K562 (cell line): Measurements from ENCODE around the gene CACTIN. TPM values are rescaled to one million over a fixed set of nuclear protein-coding genes. Genes with fewer than 3 reads are reported as not detected.
"Not testable (repeated sequence)": the region's sequence is repeated elsewhere in the genome, so short reads cannot be mapped to it uniquely, and the experiment has no call there.

ENCODE experiments used
- ATAC-seq: fragments of 200-7000 bp; cut with Tn5 transposase; 3 replicates; pipeline ENCODE4 v1.9.1; 2020; ENCODE audit warnings: moderate library complexity
- BruUV-seq: library from RNA; stranded (reverse); fragments of 400-500 nt; replicated peaks from 2 replicates; lab custom pipeline; 2021; lab: Mats Ljungman, UMichigan
- CTCF ChIA-PET: fragments of 300-600 bp; formaldehyde crosslinking; extraction: SDS; loops from one replicate; lab custom pipeline; 2021; ENCODE audit warnings: low intra/inter-chr PET ratio; lab: Yijun Ruan, JAX
- POLR2A ChIA-PET: fragments of 300-600, 350-650 bp; sonication (Branson Sonifier 250); formaldehyde crosslinking; extraction: SDS; loops from one replicate; lab custom pipeline; 2021; ENCODE audit warnings: antibody characterized with exemption, inconsistent platforms; lab: Yijun Ruan, JAX
- DNase-seq, 4 experiments: peaks; one replicate each; pipeline versions ENCODE4 v3.0.0 to v3.0.0-alpha.2; 2011 to 2018; ENCODE audit warnings: low spot score in 3 of 4, mixed read lengths in 3 of 4; ENCODE audit errors: extremely low read depth in 1 of 4
- FAIRE-seq: peaks from 2 replicates; lab custom pipeline; 2011; peaks lifted over from hg19 to GRCh38; lab: Jason Lieb, UNC
- H2AFZ ChIP-seq: 2 replicates; pipeline ENCODE4 v1.6.0; 2011; ENCODE audit warnings: low read depth, low read length, control low read depth, inconsistent platforms
- H3K27ac ChIP-seq: fragments of 200-600 bp; 3 replicates; pipeline ENCODE4 v1.8.0; 2011; ENCODE audit warnings: low read depth, mild to moderate bottlenecking, control low read depth, inconsistent platforms, low read length, moderate library complexity, mixed read lengths; ENCODE audit errors: extremely low read depth
- H3K27me3 ChIP-seq, 2 experiments: fragments of 300-600 bp in 1 of 2; 2 replicates in 1 of 2; 3 replicates in 1 of 2; pipeline versions ENCODE4 v1.6.0 to v1.8.0; 2011; ENCODE audit warnings: inconsistent platforms in 2 of 2, low read length in 2 of 2, mild to moderate bottlenecking in 1 of 2, mixed read lengths in 1 of 2, moderate library complexity in 1 of 2; ENCODE audit not compliant: control insufficient read depth in 2 of 2, insufficient read depth in 2 of 2
- H3K36me3 ChIP-seq: fragments of 300-600 bp; 3 replicates; pipeline ENCODE4 v1.8.0; 2011; ENCODE audit warnings: mild to moderate bottlenecking, low read length, inconsistent platforms; ENCODE audit not compliant: control insufficient read depth, insufficient read depth
- H3K4me1 ChIP-seq, 2 experiments: fragments of 200-600 bp in 1 of 2; replicated peaks in 1 of 2; 2 replicates in 1 of 2; 3 replicates in 1 of 2; pipeline versions ENCODE4 v1.5.1 to v1.8.0; 2011; ENCODE audit warnings: inconsistent platforms in 2 of 2, low read length in 2 of 2, mild to moderate bottlenecking in 1 of 2, mixed read lengths in 1 of 2, moderate library complexity in 1 of 2; ENCODE audit not compliant: control insufficient read depth in 2 of 2, insufficient read depth in 2 of 2
- H3K4me2 ChIP-seq: 2 replicates; pipeline ENCODE4 v1.6.1; 2011; ENCODE audit warnings: low read length, control low read depth, inconsistent platforms, mixed read lengths; ENCODE audit not compliant: insufficient read depth
- H3K4me3 ChIP-seq: fragments of 200-600 bp; sonication (generic), shearing (Covaris generic); 2 replicates; pipeline ENCODE4 v1.5.1; 2016; ENCODE audit warnings: control low read depth, inconsistent platforms
- H3K79me2 ChIP-seq: fragments of 200-600 bp; 3 replicates; pipeline ENCODE4 v1.8.0; 2011; ENCODE audit warnings: low read length, inconsistent platforms; ENCODE audit not compliant: control insufficient read depth, insufficient read depth
- H3K9ac ChIP-seq, 2 experiments: 2 replicates each; pipeline versions ENCODE4 v1.6.0 to v1.6.1; 2011; ENCODE audit warnings: low read depth in 2 of 2, low read length in 2 of 2, control low read depth in 1 of 2, inconsistent platforms in 1 of 2, mild to moderate bottlenecking in 1 of 2, mixed read lengths in 1 of 2; ENCODE audit not compliant: insufficient read depth in 1 of 2
- H3K9me1 ChIP-seq: one replicate; pipeline ENCODE4 v1.6.0; 2011; ENCODE audit warnings: inconsistent platforms, mild to moderate bottlenecking, low read length, moderate library complexity; ENCODE audit not compliant: control insufficient read depth, insufficient read depth
- H3K9me3 ChIP-seq: replicated peaks from 2 replicates; pipeline ENCODE4 v1.5.1; 2011; ENCODE audit warnings: low read depth, low read length, inconsistent platforms; ENCODE audit not compliant: control insufficient read depth, insufficient read depth
- H4K20me1 ChIP-seq: replicated peaks from 2 replicates; pipeline ENCODE4 v1.6.1; 2011; ENCODE audit warnings: low read length, inconsistent platforms, mixed read lengths; ENCODE audit not compliant: control insufficient read depth, insufficient read depth
- AFF1 ChIP-seq, 2 experiments: fragments of 450-650 bp; IDR thresholded peaks; 2 replicates each; pipeline ENCODE4 v1.6.1; 2018; ENCODE audit warnings: mild to moderate bottlenecking in 2 of 2, low read depth in 1 of 2; ENCODE audit not compliant: partially characterized antibody in 2 of 2
- BCOR ChIP-seq: fragments of 450-650 bp; IDR thresholded peaks from 2 replicates; pipeline ENCODE4 v1.6.1; 2016
- CBFA2T3 ChIP-seq: fragments of 450-650 bp; IDR thresholded peaks from 2 replicates; pipeline ENCODE4 v1.6.1; 2017
- HDGF ChIP-seq: fragments of 450-650 bp; IDR thresholded peaks from 2 replicates; pipeline ENCODE4 v1.6.1; 2016
- KDM1A ChIP-seq, 2 experiments: fragments of 450-650 bp; IDR thresholded peaks; 2 replicates each; pipeline ENCODE4 v1.6.1; 2016; ENCODE audit warnings: mild to moderate bottlenecking in 2 of 2
- MAX ChIP-seq: sonication (generic); formaldehyde crosslinking; IDR thresholded peaks from 2 replicates; pipeline ENCODE4 v1.9.0; 2022; ENCODE audit warnings: mild to moderate bottlenecking, missing genetic modification reagents
- MEIS2 ChIP-seq: fragments of 450-650 bp; IDR thresholded peaks from 2 replicates; pipeline ENCODE4 v1.6.1; 2014; ENCODE audit warnings: mild to moderate bottlenecking; ENCODE audit not compliant: partially characterized antibody
- NFRKB ChIP-seq: fragments of 450-650 bp; IDR thresholded peaks from 2 replicates; pipeline ENCODE4 v1.6.1; 2016; ENCODE audit warnings: low read depth
- PHF20 ChIP-seq: fragments of 450-650 bp; IDR thresholded peaks from 2 replicates; pipeline ENCODE4 v1.6.1; 2018; ENCODE audit not compliant: partially characterized antibody
- POLR2G ChIP-seq: fragments of 200-400 bp; formaldehyde crosslinking; IDR thresholded peaks from 2 replicates; pipeline ENCODE4 v1.6.1; 2017; ENCODE audit warnings: low read depth, mild to moderate bottlenecking, antibody characterized with exemption, low read length, moderate library complexity
- PYGO2 ChIP-seq: fragments of 450-650 bp; IDR thresholded peaks from 2 replicates; pipeline ENCODE4 v1.6.1; 2016; ENCODE audit warnings: mild to moderate bottlenecking, missing genetic modification characterization, moderate library complexity, missing compliant biosample characterization
- SUPT5H ChIP-seq: fragments of 450-650 bp; IDR thresholded peaks from 2 replicates; pipeline ENCODE4 v1.6.1; 2016
- ZFP36 ChIP-seq: fragments of 150-350 bp; IDR thresholded peaks from 2 replicates; pipeline ENCODE4 v1.6.1; 2018; ENCODE audit warnings: low read length, low read depth; ENCODE audit not compliant: partially characterized antibody
- ZNF592 ChIP-seq: fragments of 450-650 bp; IDR thresholded peaks from 2 replicates; pipeline ENCODE4 v1.6.1; 2017; ENCODE audit warnings: antibody characterized with exemption, mild to moderate bottlenecking
- WGBS: fragments of 100-300 bp; shearing (Covaris generic); methylation state at CpG from one replicate; pipeline ENCODE4 v1.1.6; 2016; ENCODE audit warnings: low coverage, mixed read lengths; ENCODE audit not compliant: insufficient coverage; ENCODE audit errors: missing lambda C conversion rate; 5-methylcytosine and 5-hydroxymethylcytosine counted together
- in situ Hi-C: fragments of 300-500 bp; cut with MboI; formaldehyde crosslinking; loops from 4 replicates; pipeline ENCODE4 v1.15.0; 2018; ENCODE audit warnings: inconsistent platforms, mixed read lengths
- intact Hi-C: fragments of 100-400 bp; cut with micrococcal nuclease; formaldehyde crosslinking; loops from 2 replicates; pipeline ENCODE4 v1.14.2; 2022
- polyA plus RNA-seq, 8 experiments: library from polyadenylated mRNA; depleted of rRNA in 4 of 8; stranded (reverse) in 5 of 8; unstranded in 3 of 8; fragments of >200 nt; fragmentation: Nextera tagmentation in 2 of 8; fragmentation: Illumina TruSeq in 1 of 8; extraction: Ambion mirVana in 2 of 8; extraction: Trizol in 1 of 8; gene quantifications; 2 replicates each; pipeline versions ENCODE4 v1.2.1 to v1.2.3, GENCODE V29; 2011 to 2014; ENCODE audit warnings: inconsistent platforms in 1 of 8, missing spikeins in 1 of 8
- total RNA-seq, 7 experiments: library from RNA; depleted of rRNA in 6 of 7; stranded (reverse); fragments of >200 nt in 6 of 7; fragmentation: Illumina TruSeq in 2 of 7; extraction: Trizol in 2 of 7; gene quantifications; 2 replicates each; pipeline versions ENCODE4 v1.2.1 to v1.2.3, GENCODE V29; 2011 to 2021; ENCODE audit warnings: low replicate concordance in 1 of 7

The CACTIN gene
- total and polyA plus RNA-seq, 9 of the 15 experiments (the other 6 are each of a cell fraction or from before 2014, with no cell fraction given) = 0.15 to 49.2 (median 15.0) TPM

GRCh38 chr19:3667037-3667638 lies 40.5 kb upstream of the CACTIN start (continued):
- TF ChIP-seq ZNF592 (no peak), ZFP36 (peak; percentile 76), PYGO2 (tag) (no peak), POLR2G (peak; percentile 38; the same call in 1 of the 2 replicates), HDGF (no peak), MEIS2 (no peak), BCOR (peak; percentile 81)
- TF ChIP-seq, all 486 proteins: peak for 6

- H3K27me3 ChIP-seq, H3K4me2 ChIP-seq, ATAC-seq, in situ Hi-C loops, H3K27ac ChIP-seq, H2AFZ ChIP-seq, H3K9me3 ChIP-seq, DNase-seq, H3K9ac ChIP-seq, H3K9me1 ChIP-seq, H3K4me3 ChIP-seq, intact Hi-C loops, BruUV-seq: not testable (repeated sequence)
- peaks cover 31% of the 10 kb centered on the region for H3K79me2 ChIP-seq
- CTCF ChIA-PET = interaction anchor here (1.4 to 2.4 kb wide), 3 partner anchors 34 to 53 kb away, joined by 5 to 24 read pairs (median 8); no protein-coding TSS in a partner anchor
- peaks cover 22 to 73% of the 10 kb centered on the region in 2 experiments for H3K4me1 ChIP-seq
- peaks cover 48% of the 10 kb centered on the region; the same call in 2 of the 3 replicates for H3K36me3 ChIP-seq
- POLR2A ChIA-PET = interaction anchor here (1.5 kb wide), 1 partner anchor 31 kb away, joined by 4 read pairs; no protein-coding TSS in a partner anchor
- FAIRE-seq = peak; percentile 19
- peaks cover 11% of the 10 kb centered on the region; the same call in 1 of the 2 replicates for H4K20me1 ChIP-seq
- WGBS = 81% methylated on average over 14 of the region's 14 CpGs
- TF ChIP-seq NFRKB = 0 out of 2 replicates have a peak, but pooled peaks have one; percentile 43
- peak in 1 of 2 experiments; percentile 59 for TF ChIP-seq AFF1 (IDR thresholded peaks at IDR 0.05; ENCODE audit: low read depth in 1 of 2, partially characterized antibody in 2 of 2)
- peak; percentile 71 for TF ChIP-seq PHF20
- peak; percentile 45 for TF ChIP-seq SUPT5H
- peak; percentile 31; the same call in 1 of the 2 replicates for TF ChIP-seq CBFA2T3
- peak in 1 of 2 experiments; percentile 100; a peak in 2 of 4 replicates for TF ChIP-seq KDM1A (IDR thresholded peaks at IDR 0.05)
- TF ChIP-seq MAX (CRISPR knock-in tag) = peak; percentile 61; the same call in 1 of the 2 replicates
Observed at GRCh38 chr19:3666545-3666856, 39.9 kb upstream of the CACTIN start.
